Progenitor cell of endocrine pancreas (in vitro differentiated cells): Measurements from ENCODE around the gene COPB1. TPM values are rescaled to one million over a fixed set of nuclear protein-coding genes. Genes with fewer than 3 reads are reported as not detected.

Experiments used
- DNase-seq: peaks from one replicate; pipeline ENCODE4 v3.0.0; 2021; ENCODE audit warnings: low spot score; ENCODE audit not compliant: unreplicated experiment
- H3K27ac Mint-ChIP-seq: 2 replicates; pipeline ENCODE4 v1.8.0; 2021; ENCODE audit warnings: mild to moderate bottlenecking, moderate library complexity, mixed read lengths
- H3K27me3 Mint-ChIP-seq: 2 replicates; pipeline ENCODE4 v1.8.0; 2021; ENCODE audit warnings: mixed read lengths
- H3K36me3 Mint-ChIP-seq: 2 replicates; pipeline ENCODE4 v1.8.0; 2022; ENCODE audit warnings: mixed read lengths; ENCODE audit not compliant: insufficient read depth
- H3K4me1 Mint-ChIP-seq: 2 replicates; pipeline ENCODE4 v1.8.0; 2021; ENCODE audit warnings: low read depth, mixed read lengths
- H3K4me3 Mint-ChIP-seq: 2 replicates; pipeline ENCODE4 v1.8.0; 2021; ENCODE audit warnings: low read depth, mild to moderate bottlenecking, moderate library complexity, mixed read lengths
- H3K9me3 Mint-ChIP-seq: 2 replicates; pipeline ENCODE4 v1.8.0; 2021; ENCODE audit warnings: low read depth, mixed read lengths
- total RNA-seq: library from RNA; stranded (reverse); gene quantifications from 2 replicates; pipeline ENCODE4 v1.2.1, GENCODE V29; 2021
- TF ChIP-seq, protein P1 (sequence below): fragments of 200-600 bp; sonication (generic); IDR thresholded peaks from one replicate; pipeline ENCODE4 v1.5.0; 2021; ENCODE audit warnings: antibody characterized with exemption, mild to moderate bottlenecking; ENCODE audit not compliant: unreplicated experiment

The COPB1 gene
- total RNA-seq, 1 donor from 2014 or later, result 99.9 TPM

DNA sequence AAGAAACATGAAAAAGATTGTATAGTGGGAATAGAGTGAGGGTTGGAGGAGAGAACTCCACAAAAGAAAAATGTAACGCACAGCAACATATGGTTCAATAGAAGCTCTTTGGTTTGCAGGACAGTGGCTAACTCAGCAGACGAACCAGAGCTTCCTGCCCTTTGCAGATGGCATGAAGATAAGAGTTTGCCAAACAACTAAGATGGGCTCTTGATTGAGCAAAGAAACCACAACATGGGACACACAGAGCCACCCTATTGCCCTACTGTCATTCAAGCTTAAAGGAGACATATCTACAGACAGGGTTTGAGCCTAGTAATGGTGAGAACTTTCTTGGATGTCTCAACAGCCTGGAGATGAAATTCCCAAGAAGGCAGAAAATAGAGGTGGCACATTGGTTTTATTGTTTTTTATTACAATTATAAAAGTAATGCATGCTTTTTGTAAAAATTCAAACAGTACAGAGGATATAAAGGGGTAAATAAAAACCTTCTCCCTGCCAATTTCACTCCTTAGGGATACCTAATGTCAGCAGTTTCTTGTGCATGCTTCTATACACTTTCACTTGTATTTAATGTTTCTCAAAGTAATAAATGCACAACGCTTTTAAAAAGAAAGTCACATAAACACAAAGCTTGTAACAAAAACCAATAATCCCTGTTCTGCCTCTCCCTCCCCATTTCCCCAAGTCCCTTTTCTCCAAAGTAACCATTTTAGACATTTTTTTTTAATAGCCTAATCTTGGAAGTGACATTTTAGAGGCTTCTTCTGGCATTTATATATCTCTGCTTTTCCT is 63.7 kb downstream of the COPB1 start:
- Mint-ChIP-seq H3K4me1 (peaks cover 8% of the 10 kb centered on the region), H3K27me3 (peaks cover 3% of the 10 kb centered on the region), H3K4me3 (no peak overlapping the region), H3K9me3 (no peaks in the 10 kb centered on the region), H3K27ac (no peak overlapping the region), H3K36me3 (no peaks in the 10 kb centered on the region)
- TF ChIP-seq, protein P1, sequence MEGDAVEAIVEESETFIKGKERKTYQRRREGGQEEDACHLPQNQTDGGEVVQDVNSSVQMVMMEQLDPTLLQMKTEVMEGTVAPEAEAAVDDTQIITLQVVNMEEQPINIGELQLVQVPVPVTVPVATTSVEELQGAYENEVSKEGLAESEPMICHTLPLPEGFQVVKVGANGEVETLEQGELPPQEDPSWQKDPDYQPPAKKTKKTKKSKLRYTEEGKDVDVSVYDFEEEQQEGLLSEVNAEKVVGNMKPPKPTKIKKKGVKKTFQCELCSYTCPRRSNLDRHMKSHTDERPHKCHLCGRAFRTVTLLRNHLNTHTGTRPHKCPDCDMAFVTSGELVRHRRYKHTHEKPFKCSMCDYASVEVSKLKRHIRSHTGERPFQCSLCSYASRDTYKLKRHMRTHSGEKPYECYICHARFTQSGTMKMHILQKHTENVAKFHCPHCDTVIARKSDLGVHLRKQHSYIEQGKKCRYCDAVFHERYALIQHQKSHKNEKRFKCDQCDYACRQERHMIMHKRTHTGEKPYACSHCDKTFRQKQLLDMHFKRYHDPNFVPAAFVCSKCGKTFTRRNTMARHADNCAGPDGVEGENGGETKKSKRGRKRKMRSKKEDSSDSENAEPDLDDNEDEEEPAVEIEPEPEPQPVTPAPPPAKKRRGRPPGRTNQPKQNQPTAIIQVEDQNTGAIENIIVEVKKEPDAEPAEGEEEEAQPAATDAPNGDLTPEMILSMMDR, result no peak
- DNase-seq, result no peak

DNA sequence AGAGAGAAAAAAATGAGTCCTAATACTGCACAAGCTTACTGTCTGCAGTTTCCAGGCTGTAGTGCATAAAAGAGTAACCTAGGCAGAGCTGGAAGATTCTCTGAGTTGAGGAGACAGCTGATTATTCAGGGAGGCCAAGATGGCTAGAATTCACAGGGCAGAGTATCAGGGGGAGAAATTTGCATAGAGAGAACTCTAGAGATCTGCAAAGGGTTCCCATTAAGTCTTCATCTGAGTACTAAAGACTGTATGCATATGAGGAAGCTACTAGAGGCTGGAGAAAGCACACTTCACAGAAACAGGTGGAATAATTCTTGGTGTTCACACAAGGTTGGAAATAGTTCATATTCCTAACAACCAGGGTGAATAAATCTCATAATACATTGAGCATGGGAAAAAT is 74.0 kb downstream of the COPB1 start:
- Mint-ChIP-seq H3K9me3 (no peaks in the 10 kb centered on the region), H3K27ac (no peak overlapping the region), H3K36me3 (no peaks in the 10 kb centered on the region), H3K27me3 (peaks cover 2% of the 10 kb centered on the region), H3K4me1 (no peaks in the 10 kb centered on the region), H3K4me3 (no peak overlapping the region)
- TF ChIP-seq, protein P1, result no peak
- no peak for DNase-seq

DNA sequence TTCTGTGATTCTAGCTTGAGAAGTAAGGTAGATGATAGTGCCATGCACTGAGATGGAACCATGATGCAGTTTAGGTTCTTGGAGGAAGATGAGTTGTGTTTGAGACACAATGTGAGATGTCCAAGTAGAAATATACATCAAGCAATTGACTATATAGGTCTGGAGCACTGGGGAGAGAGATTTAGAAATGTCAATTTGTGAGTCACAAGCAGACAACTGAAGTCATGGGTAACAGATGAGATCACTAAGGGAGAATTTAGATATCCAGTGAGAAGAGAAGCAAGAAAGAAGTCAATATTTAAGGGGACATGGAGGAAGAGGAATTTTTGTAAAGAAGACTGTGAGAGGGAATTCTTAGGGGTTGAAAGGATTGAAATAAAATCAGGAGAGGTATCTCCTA is 75.5 kb downstream of the COPB1 start:
- H3K36me3 Mint-ChIP-seq, result no peaks in the 10 kb centered on the region
- H3K27me3 Mint-ChIP-seq, result peaks cover 5% of the 10 kb centered on the region
- DNase-seq, result no peak
- H3K4me3 Mint-ChIP-seq, result no peak overlapping the region
- TF ChIP-seq, protein P1, result no peak
- H3K27ac Mint-ChIP-seq, result no peak overlapping the region
- H3K9me3 Mint-ChIP-seq, result no peaks in the 10 kb centered on the region
- H3K4me1 Mint-ChIP-seq, result no peaks in the 10 kb centered on the region

DNA sequence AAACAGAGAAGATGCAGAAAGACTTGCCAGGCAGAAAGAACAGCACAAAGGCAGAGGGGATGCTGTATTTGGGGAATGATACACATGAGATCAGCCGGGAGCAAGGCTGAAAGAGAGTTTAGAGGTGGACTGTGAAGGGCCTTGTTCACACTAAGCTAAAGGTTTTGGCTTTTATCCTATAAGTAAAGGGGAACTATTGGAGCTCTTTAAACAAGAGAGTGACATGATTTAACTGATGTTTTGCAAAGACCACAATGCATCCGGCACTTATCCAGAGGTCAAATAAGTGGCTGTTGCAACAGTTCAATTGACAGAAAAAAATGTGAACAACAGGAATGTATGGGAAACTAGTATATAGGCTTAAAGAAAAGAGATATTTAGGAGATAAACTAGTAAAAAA is 76.0 kb downstream of the COPB1 start:
- Mint-ChIP-seq H3K4me1 (no peaks in the 10 kb centered on the region), H3K4me3 (no peak overlapping the region), H3K27me3 (peaks cover 5% of the 10 kb centered on the region), H3K27ac (no peak overlapping the region), H3K9me3 (no peaks in the 10 kb centered on the region), H3K36me3 (no peaks in the 10 kb centered on the region)
- TF ChIP-seq, protein P1, result no peak
- DNase-seq, result no peak

DNA sequence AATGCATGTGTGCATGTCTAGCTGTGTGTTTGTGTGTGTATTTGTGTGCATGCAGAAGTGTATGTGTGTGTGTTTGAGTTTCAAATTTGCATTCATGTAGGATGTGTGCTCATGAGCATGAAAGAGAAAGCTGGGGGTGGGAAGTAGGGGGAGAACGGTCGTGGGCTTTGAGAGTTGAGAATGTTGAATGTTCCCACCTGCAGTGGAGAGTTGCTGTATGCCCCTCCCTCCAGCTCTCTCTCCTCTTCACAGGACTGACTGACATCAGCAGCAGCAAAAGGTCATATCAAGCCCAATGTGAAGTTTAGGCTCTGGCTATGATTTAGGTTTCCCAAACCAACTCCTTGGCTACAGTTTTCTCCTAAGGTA is 76.8 kb downstream of the COPB1 start:
- no peaks in the 10 kb centered on the region for H3K36me3 Mint-ChIP-seq
- no peak overlapping the region for H3K27ac Mint-ChIP-seq
- H3K9me3 Mint-ChIP-seq, result no peaks in the 10 kb centered on the region
- DNase-seq, result no peak
- H3K4me1 Mint-ChIP-seq, result no peaks in the 10 kb centered on the region
- no peak overlapping the region for H3K4me3 Mint-ChIP-seq
- peaks cover 5% of the 10 kb centered on the region for H3K27me3 Mint-ChIP-seq
- TF ChIP-seq, protein P1, result no peak
